ENCODE data around the gene DCAF11.

- TF ChIP-seq CTCF (conservative IDR thresholded peaks at IDR 0.05) (no peak), ZFX (IDR thresholded peaks at IDR 0.05) (no peak)
These were observed 30.6 kb downstream of the DCAF11 start for GRCh38 chr14:24145219-24145618.
